Astrocyte (in vitro differentiated cells and primary cell): ENCODE data around the gene ASB10. TPM values are rescaled to one million over a fixed set of nuclear protein-coding genes. Genes with fewer than 3 reads are reported as not detected.

Source experiments
- DNase-seq: peaks from one replicate; pipeline ENCODE4 v3.0.0-alpha.2; 2010; ENCODE audit warnings: low read depth
- FAIRE-seq: peaks from 2 replicates; lab custom pipeline; 2011; peaks lifted over from hg19 to GRCh38; lab: Jason Lieb, UNC
- H2AFZ ChIP-seq: 2 replicates; pipeline ENCODE4 v1.6.0; 2012; ENCODE audit warnings: low read depth, low read length, inconsistent platforms
- H3K27ac ChIP-seq: 2 replicates; pipeline ENCODE4 v1.5.1; 2011; ENCODE audit warnings: low read depth, low read length, inconsistent platforms
- H3K27me3 ChIP-seq: 2 replicates; pipeline ENCODE4 v1.6.0; 2011; ENCODE audit warnings: low read length, inconsistent platforms; ENCODE audit not compliant: insufficient read depth
- H3K36me3 ChIP-seq: 2 replicates; pipeline ENCODE4 v1.5.1; 2011; ENCODE audit warnings: low read length, inconsistent platforms; ENCODE audit not compliant: insufficient read depth
- H3K4me1 ChIP-seq: 2 replicates; pipeline ENCODE4 v1.5.1; 2011; ENCODE audit warnings: low read length, inconsistent platforms; ENCODE audit not compliant: insufficient read depth
- H3K4me2 ChIP-seq: 2 replicates; pipeline ENCODE4 v1.6.0; 2012; ENCODE audit warnings: low read length, inconsistent platforms
- H3K4me3 ChIP-seq: 2 replicates; pipeline ENCODE4 v1.5.1; 2011; ENCODE audit warnings: low read depth, mild to moderate bottlenecking, low read length, inconsistent platforms; ENCODE audit not compliant: insufficient read depth
- H3K79me2 ChIP-seq: 2 replicates; pipeline ENCODE4 v1.6.0; 2012; ENCODE audit warnings: mild to moderate bottlenecking, low read length, inconsistent platforms; ENCODE audit not compliant: insufficient read depth
- H3K9ac ChIP-seq: 2 replicates; pipeline ENCODE4 v1.6.0; 2012; ENCODE audit warnings: mild to moderate bottlenecking, low read length, inconsistent platforms
- H3K9me3 ChIP-seq: 2 replicates; pipeline ENCODE4 v1.5.1; 2012; ENCODE audit warnings: low read depth, mild to moderate bottlenecking, low read length, inconsistent platforms; ENCODE audit not compliant: insufficient read depth
- H4K20me1 ChIP-seq: 2 replicates; pipeline ENCODE4 v1.6.0; 2012; ENCODE audit warnings: low read length, inconsistent platforms; ENCODE audit not compliant: insufficient read depth
- H3K27ac Mint-ChIP-seq: one replicate; pipeline ENCODE4 v1.8.0; 2021; ENCODE audit warnings: mild to moderate bottlenecking, mixed read lengths; ENCODE audit not compliant: unreplicated experiment
- H3K27me3 Mint-ChIP-seq: one replicate; pipeline ENCODE4 v1.8.0; 2021; ENCODE audit warnings: low read depth, mixed read lengths; ENCODE audit not compliant: unreplicated experiment
- H3K36me3 Mint-ChIP-seq: one replicate; pipeline ENCODE4 v1.8.0; 2021; ENCODE audit warnings: low read depth, mixed read lengths; ENCODE audit not compliant: unreplicated experiment
- H3K4me1 Mint-ChIP-seq: one replicate; pipeline ENCODE4 v1.8.0; 2021; ENCODE audit warnings: low read depth, mixed read lengths; ENCODE audit not compliant: unreplicated experiment
- H3K4me3 Mint-ChIP-seq: one replicate; pipeline ENCODE4 v1.8.0; 2021; ENCODE audit warnings: mild to moderate bottlenecking, moderate library complexity, mixed read lengths; ENCODE audit not compliant: unreplicated experiment
- H3K9me3 Mint-ChIP-seq: one replicate; pipeline ENCODE4 v1.8.0; 2021; ENCODE audit warnings: mild to moderate bottlenecking, mixed read lengths; ENCODE audit not compliant: unreplicated experiment
- EZH2 ChIP-seq: IDR thresholded peaks from 2 replicates; pipeline ENCODE4 v1.6.1; 2012; ENCODE audit warnings: mild to moderate bottlenecking, low read length, inconsistent platforms; ENCODE audit not compliant: insufficient read depth
- total RNA-seq: library from RNA; stranded (reverse); gene quantifications from 2 replicates; pipeline ENCODE4 v1.2.1, GENCODE V29; 2021
- TF ChIP-seq, protein P1 (sequence below): IDR thresholded peaks from 2 replicates; pipeline ENCODE4 v1.5.1; 2011; ENCODE audit warnings: low read depth, mild to moderate bottlenecking, inconsistent platforms, low read length, moderate library complexity; ENCODE audit not compliant: insufficient read depth

Gene ASB10
- total RNA-seq, 1 donor from 2014 or later = not detected

DNA sequence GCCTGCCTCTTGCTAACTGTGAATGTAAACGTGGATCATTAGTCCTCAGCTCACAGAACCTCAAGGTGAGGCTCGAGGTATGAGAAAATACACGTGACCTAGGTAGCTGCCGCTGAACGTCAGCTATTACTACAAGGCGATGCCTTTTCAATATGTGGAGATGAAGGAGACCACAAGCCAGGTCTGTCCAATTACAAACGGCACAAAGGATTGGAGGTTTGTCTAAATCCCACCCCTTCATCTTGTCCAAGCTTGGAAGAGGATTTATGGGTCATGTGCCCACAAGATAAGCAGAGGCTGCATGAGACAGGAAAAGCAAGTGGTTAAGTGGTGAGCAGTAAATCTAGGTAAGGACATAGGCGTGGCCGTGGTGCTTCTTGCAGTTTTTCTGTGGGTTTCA lies 19.9 kb upstream of the ASB10 start:
- no peak overlapping the region for H3K27ac ChIP-seq
- no peak for FAIRE-seq
- TF ChIP-seq, protein P1, sequence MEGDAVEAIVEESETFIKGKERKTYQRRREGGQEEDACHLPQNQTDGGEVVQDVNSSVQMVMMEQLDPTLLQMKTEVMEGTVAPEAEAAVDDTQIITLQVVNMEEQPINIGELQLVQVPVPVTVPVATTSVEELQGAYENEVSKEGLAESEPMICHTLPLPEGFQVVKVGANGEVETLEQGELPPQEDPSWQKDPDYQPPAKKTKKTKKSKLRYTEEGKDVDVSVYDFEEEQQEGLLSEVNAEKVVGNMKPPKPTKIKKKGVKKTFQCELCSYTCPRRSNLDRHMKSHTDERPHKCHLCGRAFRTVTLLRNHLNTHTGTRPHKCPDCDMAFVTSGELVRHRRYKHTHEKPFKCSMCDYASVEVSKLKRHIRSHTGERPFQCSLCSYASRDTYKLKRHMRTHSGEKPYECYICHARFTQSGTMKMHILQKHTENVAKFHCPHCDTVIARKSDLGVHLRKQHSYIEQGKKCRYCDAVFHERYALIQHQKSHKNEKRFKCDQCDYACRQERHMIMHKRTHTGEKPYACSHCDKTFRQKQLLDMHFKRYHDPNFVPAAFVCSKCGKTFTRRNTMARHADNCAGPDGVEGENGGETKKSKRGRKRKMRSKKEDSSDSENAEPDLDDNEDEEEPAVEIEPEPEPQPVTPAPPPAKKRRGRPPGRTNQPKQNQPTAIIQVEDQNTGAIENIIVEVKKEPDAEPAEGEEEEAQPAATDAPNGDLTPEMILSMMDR = no peak
- TF ChIP-seq EZH2 = no peak
- DNase-seq = no peak
- Mint-ChIP-seq H3K4me3 (no peak overlapping the region), H3K36me3 (peaks cover 5% of the 10 kb centered on the region), H3K27me3 (peaks cover 53% of the 10 kb centered on the region), H3K4me1 (no peaks in the 10 kb centered on the region), H3K27ac (no peak overlapping the region), H3K9me3 (no peaks in the 10 kb centered on the region)
- no peaks in the 10 kb centered on the region for H3K79me2 ChIP-seq
- no peak overlapping the region for H2AFZ ChIP-seq
- no peak overlapping the region for H3K4me3 ChIP-seq
- no peak overlapping the region for H3K4me2 ChIP-seq
- no peak overlapping the region for H3K9ac ChIP-seq
- peaks cover 2% of the 10 kb centered on the region for H3K36me3 ChIP-seq
- no peaks in the 10 kb centered on the region for H3K9me3 ChIP-seq
- H3K4me1 ChIP-seq = no peaks in the 10 kb centered on the region
- peaks cover 6% of the 10 kb centered on the region for H4K20me1 ChIP-seq
- H3K27me3 ChIP-seq = peaks cover 12% of the 10 kb centered on the region

DNA sequence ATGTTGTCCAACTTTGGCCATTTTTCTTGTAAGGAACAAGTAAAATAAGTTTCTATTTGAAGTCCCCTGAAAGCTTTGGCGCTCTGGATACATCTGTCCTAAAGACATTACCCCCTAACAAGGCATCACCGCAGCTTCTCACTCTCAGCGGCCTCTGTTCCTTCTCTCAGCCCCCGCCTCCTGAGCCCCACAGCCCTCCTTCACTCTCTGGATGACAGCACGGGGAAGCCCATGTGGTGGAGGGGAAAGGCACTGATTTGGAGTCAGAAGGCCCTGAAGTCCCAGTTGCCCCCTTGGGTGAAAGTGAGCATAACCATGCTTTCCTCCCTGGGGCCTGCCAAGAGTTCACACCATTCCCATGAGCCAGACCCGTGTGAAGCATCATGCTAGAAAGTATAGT lies 18.7 kb upstream of the ASB10 start:
- H4K20me1 ChIP-seq = peaks cover 2% of the 10 kb centered on the region
- H3K27ac ChIP-seq = no peak overlapping the region
- H3K36me3 Mint-ChIP-seq = peaks cover 1% of the 10 kb centered on the region
- TF ChIP-seq EZH2 = no peak
- TF ChIP-seq, protein P1 = no peak
- no peaks in the 10 kb centered on the region for H3K9me3 ChIP-seq
- H3K27me3 ChIP-seq = peaks cover 18% of the 10 kb centered on the region
- no peaks in the 10 kb centered on the region for H3K79me2 ChIP-seq
- H3K9ac ChIP-seq = no peak overlapping the region
- no peak overlapping the region for H3K4me3 Mint-ChIP-seq
- FAIRE-seq (no peak), DNase-seq (no peak)
- H3K9me3 Mint-ChIP-seq = peaks cover 3% of the 10 kb centered on the region
- H3K27me3 Mint-ChIP-seq = peaks cover 62% of the 10 kb centered on the region
- H2AFZ ChIP-seq = no peak overlapping the region
- no peaks in the 10 kb centered on the region for H3K4me1 Mint-ChIP-seq
- H3K36me3 ChIP-seq = no peaks in the 10 kb centered on the region
- no peak overlapping the region for H3K27ac Mint-ChIP-seq
- no peak overlapping the region for H3K4me2 ChIP-seq
- no peak overlapping the region for H3K4me3 ChIP-seq
- no peaks in the 10 kb centered on the region for H3K4me1 ChIP-seq

DNA sequence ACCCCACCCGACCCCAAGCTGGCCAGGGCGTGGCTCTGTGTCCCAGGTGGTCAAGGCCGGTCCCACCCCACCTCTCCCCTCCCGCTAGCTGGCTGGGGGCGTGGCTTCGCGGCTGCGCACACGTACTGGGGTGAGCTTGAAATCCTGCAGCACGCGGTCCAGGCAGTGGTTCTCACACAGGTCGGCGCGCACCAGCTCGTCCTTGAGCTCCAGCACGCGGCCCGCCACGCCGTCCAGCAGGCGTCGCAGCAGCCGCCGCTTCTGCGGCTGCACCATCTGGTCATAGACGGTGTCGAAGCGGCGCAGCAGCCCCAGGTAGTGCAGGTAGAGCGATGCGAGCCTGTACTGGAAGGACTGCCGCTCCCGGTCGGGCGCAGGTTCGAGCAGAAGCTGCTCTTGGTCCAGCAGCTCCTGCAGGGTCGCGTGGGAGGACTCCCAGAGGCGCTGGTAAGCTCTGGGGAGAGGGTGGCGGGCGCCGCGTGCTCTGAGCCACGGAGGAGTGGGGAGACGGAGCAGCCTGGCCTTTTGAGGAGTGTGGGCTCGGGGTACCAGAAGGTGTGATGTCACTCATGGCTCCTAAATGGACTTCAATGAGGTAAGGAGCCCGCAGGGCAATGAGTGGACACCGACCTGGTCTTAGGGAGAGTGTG lies 17.5 kb upstream of the ASB10 start:
- H3K4me1 Mint-ChIP-seq = no peaks in the 10 kb centered on the region
- Histone ChIP-seq H3K36me3 (no peaks in the 10 kb centered on the region), H2AFZ (no peak overlapping the region), H3K9me3 (no peaks in the 10 kb centered on the region), H3K4me3 (no peak overlapping the region), H4K20me1 (no peaks in the 10 kb centered on the region), H3K27me3 (peaks cover 18% of the 10 kb centered on the region), H3K9ac (no peak overlapping the region), H3K27ac (no peak overlapping the region), H3K4me2 (no peak overlapping the region), H3K79me2 (no peaks in the 10 kb centered on the region), H3K4me1 (no peaks in the 10 kb centered on the region)
- TF ChIP-seq EZH2 = no peak
- TF ChIP-seq, protein P1 = no peak
- no peak overlapping the region for H3K27ac Mint-ChIP-seq
- H3K4me3 Mint-ChIP-seq = no peak overlapping the region
- no peak for FAIRE-seq
- H3K36me3 Mint-ChIP-seq = no peaks in the 10 kb centered on the region
- peaks cover 62% of the 10 kb centered on the region for H3K27me3 Mint-ChIP-seq
- DNase-seq = no peak
- H3K9me3 Mint-ChIP-seq = peaks cover 3% of the 10 kb centered on the region
